Embryonic facial prominence (tissue), 1 donor: ENCODE measurements around the gene LRP1B.

Experiments
- DNase-seq: peaks from one replicate; pipeline ENCODE4 v3.0.0-alpha.2; 2016; ENCODE audit errors: extremely low spot score

Gene LRP1B

GRCh38 chr2:141151611-141152286 lies 979.1 kb downstream of the LRP1B start:
- DNase-seq: no peak

GRCh38 chr2:141142025-141142424 lies 988.8 kb downstream of the LRP1B start:
- no peak for DNase-seq

- no peak for DNase-seq
Measured at GRCh38 chr2:141137122-141137693, 993.6 kb downstream of the LRP1B start.

- no peak for DNase-seq
Measured at GRCh38 chr2:141133883-141134282, 996.9 kb downstream of the LRP1B start.

GRCh38 chr2:141125432-141125831 lies 1005.4 kb downstream of the LRP1B start:
- no peak for DNase-seq

- no peak for DNase-seq
Measured at GRCh38 chr2:141118836-141119235, 1012.0 kb downstream of the LRP1B start.

- no peak for DNase-seq
Measured at GRCh38 chr2:141113301-141113700, 1017.5 kb downstream of the LRP1B start.

- no peak for DNase-seq
Measured at GRCh38 chr2:141109633-141110032, 1021.2 kb downstream of the LRP1B start.

GRCh38 chr2:141105763-141106162 lies 1025.1 kb downstream of the LRP1B start:
- no peak for DNase-seq

- no peak for DNase-seq
Measured at GRCh38 chr2:141103216-141103615, 1027.6 kb downstream of the LRP1B start.

GRCh38 chr2:141079231-141079630 lies 1051.6 kb downstream of the LRP1B start:
- DNase-seq: no peak

GRCh38 chr2:141075753-141076152 lies 1055.1 kb downstream of the LRP1B start:
- DNase-seq: no peak

- DNase-seq: no peak
Measured at GRCh38 chr2:141068053-141068682, 1062.6 kb downstream of the LRP1B start.

- no peak for DNase-seq
Measured at GRCh38 chr2:141065042-141065441, 1065.8 kb downstream of the LRP1B start.

GRCh38 chr2:141063406-141063805 lies 1067.4 kb downstream of the LRP1B start:
- no peak for DNase-seq

GRCh38 chr2:141062443-141062842 lies 1068.4 kb downstream of the LRP1B start:
- DNase-seq: no peak

- DNase-seq: no peak
Measured at GRCh38 chr2:141062031-141062430, 1068.8 kb downstream of the LRP1B start.

- no peak for DNase-seq
Measured at GRCh38 chr2:141058556-141058955, 1072.3 kb downstream of the LRP1B start.

- DNase-seq: no peak
Measured at GRCh38 chr2:141055531-141055930, 1075.3 kb downstream of the LRP1B start.

GRCh38 chr2:141048951-141049350 lies 1081.9 kb downstream of the LRP1B start:
- DNase-seq: no peak

- no peak for DNase-seq
Measured at GRCh38 chr2:141041281-141041680, 1089.5 kb downstream of the LRP1B start.

- DNase-seq: no peak
Measured at GRCh38 chr2:141038341-141038740, 1092.5 kb downstream of the LRP1B start.

- DNase-seq: no peak
Measured at GRCh38 chr2:141037361-141037760, 1093.5 kb downstream of the LRP1B start.
